SK-N-SH (cell line): ENCODE measurements around the gene EPHA3. TPM values are rescaled to one million over a fixed set of nuclear protein-coding genes. Genes with fewer than 3 reads are reported as not detected.

Source experiments
- CTCF ChIA-PET: fragments of 300-600, 350-600 bp; formaldehyde crosslinking; extraction: SDS; loops from one replicate; lab custom pipeline; 2021; lab: Yijun Ruan, JAX
- POLR2A ChIA-PET: fragments of 350-600 bp; sonication (Branson Sonifier 250); formaldehyde crosslinking; extraction: SDS; loops from one replicate; lab custom pipeline; 2020; ENCODE audit warnings: antibody characterized with exemption, inconsistent platforms; lab: Yijun Ruan, JAX
- DNase-seq: peaks from one replicate; pipeline ENCODE4 v3.0.0; 2012
- H2AFZ ChIP-seq: fragments of 200-600 bp; sonication (generic); 2 replicates; pipeline ENCODE4 v1.8.1; 2016; ENCODE audit warnings: antibody characterized with exemption, mild to moderate bottlenecking, low read depth
- H3F3A ChIP-seq: fragments of 200-600 bp; sonication (generic); replicated peaks from 2 replicates; pipeline ENCODE3; 2016; ENCODE audit warnings: antibody characterized with exemption, mild to moderate bottlenecking; ENCODE audit not compliant: insufficient read depth
- H3K27ac ChIP-seq, 2 experiments: fragments of 200-500 bp in 1 of 2; fragments of 200-600 bp in 1 of 2; sonication (Bioruptor generic) in 1 of 2; sonication (generic), shearing (Covaris generic) in 1 of 2; 2 replicates each; pipeline versions ENCODE4 v1.5.1 to v1.6.1; 2014 to 2016; ENCODE audit warnings: low read depth in 2 of 2, inconsistent platforms in 1 of 2, low read length in 1 of 2, mild to moderate bottlenecking in 1 of 2, mixed read lengths in 1 of 2
- H3K27me3 ChIP-seq: fragments of 200-600 bp; sonication (generic), shearing (Covaris generic); 2 replicates; pipeline ENCODE4 v1.6.1; 2016; ENCODE audit warnings: mixed run types; ENCODE audit not compliant: insufficient read depth
- H3K36me3 ChIP-seq, 2 experiments: fragments of 200-500 bp in 1 of 2; fragments of 200-600 bp in 1 of 2; sonication (Bioruptor generic) in 1 of 2; sonication (generic) in 1 of 2; replicated peaks in 1 of 2; 2 replicates each; pipeline versions ENCODE3 to v1.5.1; 2014 to 2016; ENCODE audit warnings: low read length in 1 of 2, mild to moderate bottlenecking in 1 of 2; ENCODE audit not compliant: insufficient read depth in 2 of 2, control insufficient read depth in 1 of 2
- H3K4me1 ChIP-seq, 2 experiments: fragments of 200-500 bp in 1 of 2; fragments of 200-600 bp in 1 of 2; sonication (Bioruptor generic) in 1 of 2; sonication (generic), shearing (Covaris generic) in 1 of 2; 2 replicates each; pipeline versions ENCODE4 v1.5.1 to v1.6.1; 2014 to 2016; ENCODE audit warnings: low read depth in 1 of 2, low read length in 1 of 2, mixed run types in 1 of 2; ENCODE audit not compliant: insufficient read depth in 2 of 2, control insufficient read depth in 1 of 2
- H3K4me2 ChIP-seq: fragments of 200-600 bp; sonication (generic), shearing (Covaris generic); 2 replicates; pipeline ENCODE4 v1.6.1; 2017; ENCODE audit warnings: mixed run types
- H3K4me3 ChIP-seq, 2 experiments: fragments of 200-500 bp in 1 of 2; fragments of 200-600 bp in 1 of 2; sonication (Bioruptor generic) in 1 of 2; sonication (generic), shearing (Covaris generic) in 1 of 2; 2 replicates each; pipeline versions ENCODE4 v1.5.1 to v1.8.1; 2014 to 2016; ENCODE audit warnings: low read depth in 2 of 2, inconsistent platforms in 1 of 2, low read length in 1 of 2, mild to moderate bottlenecking in 1 of 2, mixed read lengths in 1 of 2, moderate library complexity in 1 of 2
- H3K79me2 ChIP-seq: fragments of 200-600 bp; sonication (generic); 2 replicates; pipeline ENCODE4 v1.8.1; 2017; ENCODE audit warnings: mild to moderate bottlenecking; ENCODE audit not compliant: insufficient read depth
- H3K9ac ChIP-seq: fragments of 200-600 bp; sonication (generic); 2 replicates; pipeline ENCODE4 v1.6.1; 2017; ENCODE audit warnings: mixed run types
- H3K9me2 ChIP-seq: fragments of 200-600 bp; sonication (generic); 2 replicates; pipeline ENCODE4 v1.6.1; 2017; ENCODE audit warnings: mixed run types
- H3K9me3 ChIP-seq: fragments of 200-600 bp; sonication (generic); 2 replicates; pipeline ENCODE4 v1.6.1; 2017; ENCODE audit warnings: mixed run types, mild to moderate bottlenecking, moderate library complexity
- H4K20me1 ChIP-seq: fragments of 200-600 bp; sonication (generic); 2 replicates; pipeline ENCODE4 v1.6.1; 2017; ENCODE audit warnings: mild to moderate bottlenecking, mixed run types; ENCODE audit not compliant: insufficient read depth
- EZH2phosphoT487 ChIP-seq: fragments of 200-600 bp; sonication (generic); IDR thresholded peaks from 2 replicates; pipeline ENCODE4 v1.6.1; 2017; ENCODE audit warnings: low read depth, mixed run types, mild to moderate bottlenecking, antibody characterized with exemption, moderate library complexity, borderline replicate concordance
- FOXM1 ChIP-seq: IDR thresholded peaks from 2 replicates; pipeline ENCODE4 v1.4.0; 2012; ENCODE audit warnings: low read depth, mild to moderate bottlenecking
- GATA2 ChIP-seq: sonication (generic); formaldehyde crosslinking; IDR thresholded peaks from 2 replicates; pipeline ENCODE4 v1.5.0; 2020; ENCODE audit warnings: mild to moderate bottlenecking, missing genetic modification reagents
- JUND ChIP-seq: IDR thresholded peaks from 2 replicates; pipeline ENCODE4 v1.4.0; 2012
- NFIC ChIP-seq: IDR thresholded peaks from 2 replicates; pipeline ENCODE4 v1.4.0; 2012; ENCODE audit warnings: borderline replicate concordance
- POLR2AphosphoS5 ChIP-seq: IDR thresholded peaks from 2 replicates; pipeline ENCODE4 v1.6.1; 2012; ENCODE audit warnings: low read depth, low read length
- RAD21 ChIP-seq: IDR thresholded peaks from 2 replicates; pipeline ENCODE4 v1.6.1; 2012; ENCODE audit warnings: mild to moderate bottlenecking, low read length
- RFX5 ChIP-seq: IDR thresholded peaks from 2 replicates; pipeline ENCODE4 v1.6.1; 2012; ENCODE audit warnings: mild to moderate bottlenecking, improper control_type of control experiment, low read length
- SMC3 ChIP-seq: IDR thresholded peaks from 2 replicates; pipeline ENCODE4 v1.6.1; 2012; ENCODE audit warnings: low read depth, low read length, improper control_type of control experiment
- TEAD4 ChIP-seq: IDR thresholded peaks from 2 replicates; pipeline ENCODE4 v1.4.0; 2012; ENCODE audit warnings: mild to moderate bottlenecking, borderline replicate concordance; ENCODE audit not compliant: insufficient read depth
- YY1 ChIP-seq: IDR thresholded peaks from 2 replicates; pipeline ENCODE4 v1.4.0; 2012; ENCODE audit warnings: low read depth, mild to moderate bottlenecking
- WGBS: methylation state at CpG from one replicate; pipeline ENCODE4 v1.1.6; 2017; ENCODE audit warnings: low lambda C conversion rate; 5-methylcytosine and 5-hydroxymethylcytosine counted together
- polyA plus RNA-seq, 3 experiments: library from polyadenylated mRNA; depleted of rRNA; stranded (reverse); fragments of >200 nt; gene quantifications; 2 replicates each; pipeline ENCODE4 v1.2.3, GENCODE V29; 2012
- TF ChIP-seq, protein P1 (sequence below): IDR thresholded peaks from 2 replicates; pipeline ENCODE4 v1.4.0; 2012; ENCODE audit warnings: low read depth
- TF ChIP-seq, protein P2 (sequence below): IDR thresholded peaks from 2 replicates; pipeline ENCODE4 v1.4.0; 2012; ENCODE audit warnings: low read depth, borderline replicate concordance
- TF ChIP-seq, protein P3 (sequence below): fragments of 150-350 bp; IDR thresholded peaks from 2 replicates; pipeline ENCODE4 v1.6.1; 2017; ENCODE audit warnings: antibody characterized with exemption, low read length, low read depth, borderline replicate concordance
- TF ChIP-seq, protein P4 (sequence below): fragments of 200-600 bp; sonication (generic); IDR thresholded peaks from 2 replicates; pipeline ENCODE4 v1.6.1; 2017; ENCODE audit warnings: antibody characterized with exemption, mild to moderate bottlenecking, moderate library complexity

The EPHA3 gene
- polyA plus RNA-seq, 1 of the 3 experiments (the other 2 are of a cell fraction) = not detected

DNA sequence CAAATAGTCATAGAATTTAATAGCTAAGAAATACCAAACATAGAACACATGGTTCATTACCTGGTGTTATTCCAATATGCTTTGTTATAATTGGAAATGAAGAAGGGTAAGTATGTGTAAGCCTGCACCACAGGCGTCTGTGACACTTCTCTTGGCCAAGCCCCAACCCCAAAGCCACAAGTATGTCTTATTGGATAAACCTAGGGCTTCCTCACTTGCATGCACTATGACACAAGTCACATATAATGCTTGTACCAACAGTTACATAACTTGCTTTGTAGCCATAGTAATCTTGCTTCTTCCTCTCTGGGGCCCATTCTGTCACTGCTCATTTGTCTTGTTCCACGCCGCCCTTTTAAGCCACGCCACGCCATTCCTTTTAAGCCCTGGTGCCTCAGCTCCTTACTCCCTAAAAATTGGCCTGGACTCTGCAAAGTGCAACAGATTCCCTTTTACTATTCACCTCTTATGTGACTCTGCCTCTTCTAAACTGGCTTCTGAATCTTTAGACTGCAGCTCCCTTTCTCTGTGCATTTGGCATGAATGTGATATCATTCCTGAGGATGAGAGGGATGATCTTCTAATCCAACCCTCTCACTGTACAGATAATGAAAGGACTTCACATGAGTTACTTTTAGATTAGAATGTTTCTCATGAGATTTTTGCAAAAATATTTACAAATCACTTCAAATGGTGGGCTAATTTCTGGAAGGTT lies 48.1 kb upstream of the EPHA3 start:
- Histone ChIP-seq H3K9me3 (no peaks in the 10 kb centered on the region), H3K79me2 (no peaks in the 10 kb centered on the region), H3K9ac (no peak overlapping the region), H3K9me2 (no peaks in the 10 kb centered on the region), H3F3A (no peaks in the 10 kb centered on the region), H3K4me1 (no peaks in the 10 kb centered on the region), H4K20me1 (no peaks in the 10 kb centered on the region), H3K27me3 (no peaks in the 10 kb centered on the region), H3K4me3 (no peak overlapping the region), H3K4me2 (no peak overlapping the region), H3K36me3 (no peaks in the 10 kb centered on the region), H2AFZ (no peak overlapping the region), H3K27ac (no peak overlapping the region)
- POLR2A ChIA-PET = no interaction called here
- CTCF ChIA-PET = no interaction called here
- 3% methylated on average over 5 of the region's 5 CpGs for WGBS
- no peak for DNase-seq
- TF ChIP-seq, protein P1, sequence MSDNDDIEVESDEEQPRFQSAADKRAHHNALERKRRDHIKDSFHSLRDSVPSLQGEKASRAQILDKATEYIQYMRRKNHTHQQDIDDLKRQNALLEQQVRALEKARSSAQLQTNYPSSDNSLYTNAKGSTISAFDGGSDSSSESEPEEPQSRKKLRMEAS = no peak
- TF ChIP-seq RFX5 (no peak), EZH2phosphoT487 (no peak), POLR2AphosphoS5 (no peak)

DNA sequence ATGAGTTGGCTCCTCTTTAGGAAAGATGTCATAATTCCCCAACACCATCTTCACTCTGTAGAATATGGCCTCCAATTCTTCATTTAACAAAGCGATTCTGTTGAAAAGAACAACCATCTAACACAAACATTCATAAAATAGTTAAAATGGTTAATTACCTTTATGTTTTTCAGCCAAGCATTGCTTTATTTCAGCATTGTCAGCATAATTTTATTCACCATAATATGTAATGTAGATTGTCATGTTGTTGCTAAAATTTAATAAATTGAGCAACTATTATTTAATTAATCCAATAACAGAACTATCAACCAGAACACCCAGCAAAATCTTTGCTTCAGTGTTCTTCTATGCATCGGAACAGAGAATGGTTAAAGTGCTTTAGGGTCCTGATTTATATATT lies 46.2 kb upstream of the EPHA3 start:
- Histone ChIP-seq H3K4me1 (no peaks in the 10 kb centered on the region), H3K9me2 (no peaks in the 10 kb centered on the region), H3K4me2 (no peak overlapping the region), H4K20me1 (no peaks in the 10 kb centered on the region), H3K4me3 (no peak overlapping the region), H3F3A (no peaks in the 10 kb centered on the region), H3K79me2 (no peaks in the 10 kb centered on the region), H3K27me3 (no peaks in the 10 kb centered on the region), H3K9ac (no peak overlapping the region), H3K36me3 (no peaks in the 10 kb centered on the region), H3K9me3 (no peaks in the 10 kb centered on the region), H2AFZ (no peak overlapping the region), H3K27ac (no peak overlapping the region)
- TF ChIP-seq SMC3 (no peak), YY1 (no peak), TEAD4 (no peak), RAD21 (no peak), GATA2 (CRISPR knock-in tag) (no peak), NFIC (no peak), JUND (no peak), FOXM1 (no peak)
- TF ChIP-seq, protein P2, sequence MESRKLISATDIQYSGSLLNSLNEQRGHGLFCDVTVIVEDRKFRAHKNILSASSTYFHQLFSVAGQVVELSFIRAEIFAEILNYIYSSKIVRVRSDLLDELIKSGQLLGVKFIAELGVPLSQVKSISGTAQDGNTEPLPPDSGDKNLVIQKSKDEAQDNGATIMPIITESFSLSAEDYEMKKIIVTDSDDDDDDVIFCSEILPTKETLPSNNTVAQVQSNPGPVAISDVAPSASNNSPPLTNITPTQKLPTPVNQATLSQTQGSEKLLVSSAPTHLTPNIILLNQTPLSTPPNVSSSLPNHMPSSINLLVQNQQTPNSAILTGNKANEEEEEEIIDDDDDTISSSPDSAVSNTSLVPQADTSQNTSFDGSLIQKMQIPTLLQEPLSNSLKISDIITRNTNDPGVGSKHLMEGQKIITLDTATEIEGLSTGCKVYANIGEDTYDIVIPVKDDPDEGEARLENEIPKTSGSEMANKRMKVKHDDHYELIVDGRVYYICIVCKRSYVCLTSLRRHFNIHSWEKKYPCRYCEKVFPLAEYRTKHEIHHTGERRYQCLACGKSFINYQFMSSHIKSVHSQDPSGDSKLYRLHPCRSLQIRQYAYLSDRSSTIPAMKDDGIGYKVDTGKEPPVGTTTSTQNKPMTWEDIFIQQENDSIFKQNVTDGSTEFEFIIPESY = no peak
- TF ChIP-seq, protein P3, sequence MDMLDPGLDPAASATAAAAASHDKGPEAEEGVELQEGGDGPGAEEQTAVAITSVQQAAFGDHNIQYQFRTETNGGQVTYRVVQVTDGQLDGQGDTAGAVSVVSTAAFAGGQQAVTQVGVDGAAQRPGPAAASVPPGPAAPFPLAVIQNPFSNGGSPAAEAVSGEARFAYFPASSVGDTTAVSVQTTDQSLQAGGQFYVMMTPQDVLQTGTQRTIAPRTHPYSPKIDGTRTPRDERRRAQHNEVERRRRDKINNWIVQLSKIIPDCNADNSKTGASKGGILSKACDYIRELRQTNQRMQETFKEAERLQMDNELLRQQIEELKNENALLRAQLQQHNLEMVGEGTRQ = no peak
- TF ChIP-seq, protein P1 = no peak
- TF ChIP-seq, protein P4, sequence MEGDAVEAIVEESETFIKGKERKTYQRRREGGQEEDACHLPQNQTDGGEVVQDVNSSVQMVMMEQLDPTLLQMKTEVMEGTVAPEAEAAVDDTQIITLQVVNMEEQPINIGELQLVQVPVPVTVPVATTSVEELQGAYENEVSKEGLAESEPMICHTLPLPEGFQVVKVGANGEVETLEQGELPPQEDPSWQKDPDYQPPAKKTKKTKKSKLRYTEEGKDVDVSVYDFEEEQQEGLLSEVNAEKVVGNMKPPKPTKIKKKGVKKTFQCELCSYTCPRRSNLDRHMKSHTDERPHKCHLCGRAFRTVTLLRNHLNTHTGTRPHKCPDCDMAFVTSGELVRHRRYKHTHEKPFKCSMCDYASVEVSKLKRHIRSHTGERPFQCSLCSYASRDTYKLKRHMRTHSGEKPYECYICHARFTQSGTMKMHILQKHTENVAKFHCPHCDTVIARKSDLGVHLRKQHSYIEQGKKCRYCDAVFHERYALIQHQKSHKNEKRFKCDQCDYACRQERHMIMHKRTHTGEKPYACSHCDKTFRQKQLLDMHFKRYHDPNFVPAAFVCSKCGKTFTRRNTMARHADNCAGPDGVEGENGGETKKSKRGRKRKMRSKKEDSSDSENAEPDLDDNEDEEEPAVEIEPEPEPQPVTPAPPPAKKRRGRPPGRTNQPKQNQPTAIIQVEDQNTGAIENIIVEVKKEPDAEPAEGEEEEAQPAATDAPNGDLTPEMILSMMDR = no peak
- 0% methylated on average over 2 of the region's 2 CpGs for WGBS
- CTCF ChIA-PET = no interaction called here
- no peak for DNase-seq
- POLR2A ChIA-PET = no interaction called here
